IPS-11a (cell line): ENCODE measurements around the gene TOMM7.
"Not testable (repeated sequence)": the region's sequence is repeated elsewhere in the genome, so short reads cannot be mapped to it uniquely, and the experiment has no call there.

Experiments
- H3K4me3 ChIP-seq: one replicate; pipeline ENCODE4 v1.5.1; 2013; ENCODE audit warnings: low read depth, low read length, control low read depth

The TOMM7 gene

GRCh38 chr7:22826593-22826992 is 3.9 kb upstream of the TOMM7 start:
- no peak overlapping the region for H3K4me3 ChIP-seq

GRCh38 chr7:22824760-22825159 is 2.1 kb upstream of the TOMM7 start:
- no peak overlapping the region for H3K4me3 ChIP-seq

GRCh38 chr7:22823142-22823497 is 471 bp upstream of the TOMM7 start:
- H3K4me3 ChIP-seq: peak overlapping the region; percentile 97

GRCh38 chr7:22821702-22822485 is 755 bp downstream of the TOMM7 start:
- peak overlapping the region; percentile 97 for H3K4me3 ChIP-seq

GRCh38 chr7:22819476-22819875 is 3.2 kb downstream of the TOMM7 start:
- no peak overlapping the region for H3K4me3 ChIP-seq

GRCh38 chr7:22814261-22815208 is 8.1 kb downstream of the TOMM7 start:
- H3K4me3 ChIP-seq: no peak overlapping the region

- H3K4me3 ChIP-seq: no peak overlapping the region
These were observed 10.3 kb downstream of the TOMM7 start for GRCh38 chr7:22812353-22812752.

- no peak overlapping the region for H3K4me3 ChIP-seq
These were observed 10.8 kb downstream of the TOMM7 start for GRCh38 chr7:22811746-22812280.

- no peak overlapping the region for H3K4me3 ChIP-seq
These were observed 11.8 kb downstream of the TOMM7 start for GRCh38 chr7:22810843-22811242.

- H3K4me3 ChIP-seq: no peak overlapping the region
These were observed 12.6 kb downstream of the TOMM7 start for GRCh38 chr7:22809902-22810642.

- no peak overlapping the region for H3K4me3 ChIP-seq
These were observed 14.5 kb downstream of the TOMM7 start for GRCh38 chr7:22808140-22808539.

GRCh38 chr7:22806752-22807151 is 15.9 kb downstream of the TOMM7 start:
- no peak overlapping the region for H3K4me3 ChIP-seq

- H3K4me3 ChIP-seq: no peak overlapping the region
These were observed 17.4 kb downstream of the TOMM7 start for GRCh38 chr7:22805227-22805626.

- H3K4me3 ChIP-seq: not testable (repeated sequence)
These were observed 19.8 kb downstream of the TOMM7 start for GRCh38 chr7:22802831-22803230.

GRCh38 chr7:22802426-22802825 is 20.2 kb downstream of the TOMM7 start:
- H3K4me3 ChIP-seq: no peak overlapping the region

GRCh38 chr7:22801912-22802311 is 20.7 kb downstream of the TOMM7 start:
- no peak overlapping the region for H3K4me3 ChIP-seq

- H3K4me3 ChIP-seq: no peak overlapping the region
These were observed 23.0 kb downstream of the TOMM7 start for GRCh38 chr7:22799633-22800032.

- no peak overlapping the region for H3K4me3 ChIP-seq
These were observed 28.8 kb downstream of the TOMM7 start for GRCh38 chr7:22793593-22794462.

GRCh38 chr7:22791204-22792158 is 31.2 kb downstream of the TOMM7 start:
- no peak overlapping the region for H3K4me3 ChIP-seq
